HepG2 (cell line): Measurements from ENCODE around the gene SLC7A6OS. TPM values are rescaled to one million over a fixed set of nuclear protein-coding genes. Genes with fewer than 3 reads are reported as not detected.
A peak's percentile ranks its signal among the peaks of the same experiment; 100 is the strongest.

Experiments
- ATF7-NPFF ChIP-seq: sonication (generic); formaldehyde crosslinking; IDR thresholded peaks from 2 replicates; pipeline ENCODE4 v1.8.1; 2023; ENCODE audit warnings: mild to moderate bottlenecking, low read depth, missing genetic modification reagents, moderate library complexity
- ATRX ChIP-seq: sonication (generic); formaldehyde crosslinking; IDR thresholded peaks from 2 replicates; pipeline ENCODE4 v1.4.0; 2020; ENCODE audit warnings: missing genetic modification reagents, borderline replicate concordance
- FOXK1 ChIP-seq: sonication (generic); formaldehyde crosslinking; IDR thresholded peaks from 2 replicates; pipeline ENCODE4 v1.4.0; 2020; ENCODE audit warnings: low read depth, missing genetic modification reagents, borderline replicate concordance
- FOXO1 ChIP-seq: sonication (generic); formaldehyde crosslinking; IDR thresholded peaks from 2 replicates; pipeline ENCODE4 v1.4.0; 2020; ENCODE audit warnings: missing genetic modification reagents
- REST ChIP-seq, 2 experiments: IDR thresholded peaks; 2 replicates each; pipeline ENCODE4 v1.6.1; 2011 to 2012; ENCODE audit warnings: low read length in 2 of 2, borderline replicate concordance in 1 of 2, low read depth in 1 of 2, mild to moderate bottlenecking in 1 of 2, moderate library complexity in 1 of 2
- ZBTB34 ChIP-seq: sonication (generic); formaldehyde crosslinking; IDR thresholded peaks from 2 replicates; pipeline ENCODE4 v1.8.0; 2022; ENCODE audit warnings: mild to moderate bottlenecking, missing genetic modification reagents
- ZNF235 ChIP-seq: sonication (generic); formaldehyde crosslinking; IDR thresholded peaks from 2 replicates; pipeline ENCODE4 v1.8.1; 2023; ENCODE audit warnings: mild to moderate bottlenecking, missing genetic modification reagents, borderline replicate concordance
- ZNF282 ChIP-seq: fragments of 450-650 bp; IDR thresholded peaks from 2 replicates; pipeline ENCODE4 v1.6.1; 2018; ENCODE audit not compliant: partially characterized antibody
- ZNF3 ChIP-seq: IDR thresholded peaks from 2 replicates; pipeline ENCODE4 v1.7.0; 2017; ENCODE audit warnings: inconsistent platforms
- ZNF451 ChIP-seq: sonication (generic); formaldehyde crosslinking; IDR thresholded peaks from 2 replicates; pipeline ENCODE4 v1.5.0; 2020; ENCODE audit warnings: mild to moderate bottlenecking, missing genetic modification reagents
- ZNF564 ChIP-seq: sonication (generic); formaldehyde crosslinking; IDR thresholded peaks from 2 replicates; pipeline ENCODE4 v1.8.1; 2023; ENCODE audit warnings: mild to moderate bottlenecking, missing genetic modification reagents
- ZNF567 ChIP-seq: sonication (generic); formaldehyde crosslinking; IDR thresholded peaks from 2 replicates; pipeline ENCODE4 v1.8.1; 2023; ENCODE audit warnings: mild to moderate bottlenecking, missing genetic modification reagents, borderline replicate concordance
- ZNF788 ChIP-seq: sonication (generic); formaldehyde crosslinking; IDR thresholded peaks from 2 replicates; pipeline ENCODE4 v1.5.0; 2020; ENCODE audit warnings: mild to moderate bottlenecking, missing genetic modification reagents, borderline replicate concordance
- polyA plus RNA-seq, 8 experiments: library from polyadenylated mRNA; depleted of rRNA in 3 of 8; stranded (reverse) in 7 of 8; unstranded in 1 of 8; fragments of >200 nt; fragmentation: Illumina TruSeq in 4 of 8; extraction: Trizol in 4 of 8; gene quantifications; 2 replicates each; pipeline versions ENCODE4 v1.2.1 to v1.2.3, GENCODE V29; 2011 to 2016; ENCODE audit warnings: low read depth in 4 of 8, missing spikeins in 1 of 8, mixed read lengths in 1 of 8; ENCODE audit not compliant: insufficient read depth in 1 of 8
- total RNA-seq, 5 experiments: library from RNA; depleted of rRNA; stranded (reverse); fragments of >200 nt; fragmentation: Illumina TruSeq; extraction: Trizol; gene quantifications; 2 replicates each; pipeline ENCODE4 v1.2.3, GENCODE V29; 2016; ENCODE audit warnings: low read depth in 1 of 5
- TF ChIP-seq, protein P1 (sequence below): sonication (generic); formaldehyde crosslinking; IDR thresholded peaks from 2 replicates; pipeline ENCODE4 v1.8.0; 2023; ENCODE audit warnings: mild to moderate bottlenecking, missing genetic modification reagents
- TF ChIP-seq, protein P2 (sequence below): sonication (generic); formaldehyde crosslinking; IDR thresholded peaks from 2 replicates; pipeline ENCODE4 v1.4.0; 2020; ENCODE audit warnings: mild to moderate bottlenecking, missing genetic modification reagents
- TF ChIP-seq, protein P3 (sequence below): IDR thresholded peaks from 2 replicates; pipeline ENCODE4 v1.6.1; 2012; ENCODE audit warnings: inconsistent platforms
- TF ChIP-seq, protein P4 (sequence below): sonication (generic); formaldehyde crosslinking; IDR thresholded peaks from 2 replicates; pipeline ENCODE4 v1.4.0; 2020; ENCODE audit warnings: missing genetic modification reagents, mild to moderate bottlenecking, borderline replicate concordance

Gene SLC7A6OS
- total and polyA plus RNA-seq, 2 of the 13 experiments (the other 11 are each of a cell fraction or from before 2014, with no cell fraction given) = 11.2 to 21.5 TPM

- TF ChIP-seq, protein P1, sequence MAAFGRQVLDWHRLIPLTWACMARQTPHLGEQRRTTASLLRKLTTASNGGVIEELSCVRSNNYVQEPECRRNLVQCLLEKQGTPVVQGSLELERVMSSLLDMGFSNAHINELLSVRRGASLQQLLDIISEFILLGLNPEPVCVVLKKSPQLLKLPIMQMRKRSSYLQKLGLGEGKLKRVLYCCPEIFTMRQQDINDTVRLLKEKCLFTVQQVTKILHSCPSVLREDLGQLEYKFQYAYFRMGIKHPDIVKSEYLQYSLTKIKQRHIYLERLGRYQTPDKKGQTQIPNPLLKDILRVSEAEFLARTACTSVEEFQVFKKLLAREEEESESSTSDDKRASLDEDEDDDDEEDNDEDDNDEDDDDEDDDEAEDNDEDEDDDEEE (CRISPR knock-in tag) = peak; percentile 23; the same call in 1 of the 2 replicates
- no peak for TF ChIP-seq ATRX (CRISPR knock-in tag)
- no peak; the same call in 1 of the 2 replicates for TF ChIP-seq FOXK1 (CRISPR knock-in tag)
- TF ChIP-seq ZNF564 = no peak; the same call in 1 of the 2 replicates
- TF ChIP-seq, protein P2, sequence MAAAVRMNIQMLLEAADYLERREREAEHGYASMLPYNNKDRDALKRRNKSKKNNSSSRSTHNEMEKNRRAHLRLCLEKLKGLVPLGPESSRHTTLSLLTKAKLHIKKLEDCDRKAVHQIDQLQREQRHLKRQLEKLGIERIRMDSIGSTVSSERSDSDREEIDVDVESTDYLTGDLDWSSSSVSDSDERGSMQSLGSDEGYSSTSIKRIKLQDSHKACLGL (CRISPR knock-in tag) = 0 out of 2 replicates have a peak, but pooled peaks have one; percentile 89
- peak; percentile 7 for TF ChIP-seq FOXO1
- no peak for TF ChIP-seq ZNF3
- 0 out of 2 replicates have a peak, but pooled peaks have one; percentile 46 for TF ChIP-seq ZNF451
- peak; percentile 21; the same call in 1 of the 2 replicates for TF ChIP-seq ATF7-NPFF (CRISPR knock-in tag)
- TF ChIP-seq, protein P3, sequence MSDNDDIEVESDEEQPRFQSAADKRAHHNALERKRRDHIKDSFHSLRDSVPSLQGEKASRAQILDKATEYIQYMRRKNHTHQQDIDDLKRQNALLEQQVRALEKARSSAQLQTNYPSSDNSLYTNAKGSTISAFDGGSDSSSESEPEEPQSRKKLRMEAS = peak; percentile 82; the same call in 1 of the 2 replicates
- no peak for TF ChIP-seq REST (IDR thresholded peaks at IDR 0.05; ENCODE audit: borderline replicate concordance in 1 of 2, low read depth in 1 of 2, low read length in 2 of 2)
- TF ChIP-seq, protein P4, sequence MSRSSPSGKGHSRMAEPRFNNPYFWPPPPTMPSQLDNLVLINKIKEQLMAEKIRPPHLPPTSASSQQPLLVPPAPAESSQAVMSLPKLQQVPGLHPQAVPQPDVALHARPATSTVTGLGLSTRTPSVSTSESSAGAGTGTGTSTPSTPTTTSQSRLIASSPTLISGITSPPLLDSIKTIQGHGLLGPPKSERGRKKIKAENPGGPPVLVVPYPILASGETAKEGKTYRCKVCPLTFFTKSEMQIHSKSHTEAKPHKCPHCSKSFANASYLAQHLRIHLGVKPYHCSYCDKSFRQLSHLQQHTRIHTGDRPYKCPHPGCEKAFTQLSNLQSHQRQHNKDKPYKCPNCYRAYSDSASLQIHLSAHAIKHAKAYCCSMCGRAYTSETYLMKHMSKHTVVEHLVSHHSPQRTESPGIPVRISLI (CRISPR knock-in tag) = 0 out of 2 replicates have a peak, but pooled peaks have one; percentile 23
- peak; percentile 54 for TF ChIP-seq ZNF567
- TF ChIP-seq ZNF788 = 0 out of 2 replicates have a peak, but pooled peaks have one; percentile 62
- peak; percentile 83 for TF ChIP-seq ZNF235 (CRISPR knock-in tag)
- TF ChIP-seq ZBTB34 (CRISPR knock-in tag) = no peak; the same call in 1 of the 2 replicates
- TF ChIP-seq ZNF282 = no peak
Observed at GRCh38 chr16:68264128-68265077, 46.3 kb downstream of the SLC7A6OS start, which contains the start of gene SLC7A6 (continued).
